Stomach (tissue), 4 donors: Measurements from ENCODE around the gene GZMH.

Experiments
- CTCF ChIP-seq, 7 experiments: fragments of 450-650 bp in 4 of 7; fragments of 200-600 bp in 3 of 7; sonication (generic) in 3 of 7; IDR thresholded peaks; one replicate each; pipeline ENCODE4 v1.5.1; 2016 to 2019; ENCODE audit warnings: antibody characterized with exemption in 7 of 7, control low read depth in 2 of 7, mild to moderate bottlenecking in 1 of 7
- EP300 ChIP-seq: sonication (generic); formaldehyde crosslinking; IDR thresholded peaks from one replicate; pipeline ENCODE4 v1.6.1; 2017; ENCODE audit warnings: antibody characterized with exemption
- POLR2A ChIP-seq, 4 donors: fragments of 450-650 bp; IDR thresholded peaks; one replicate each; pipeline ENCODE4 v1.6.1; 2016; ENCODE audit warnings: antibody characterized with exemption in 4 of 4, control low read depth in 2 of 4, mild to moderate bottlenecking in 1 of 4, moderate library complexity in 1 of 4

- TF ChIP-seq EP300 (no peak), CTCF (IDR thresholded peaks at IDR 0.05) (no peak), POLR2A (IDR thresholded peaks at IDR 0.05) (no peak)
Measured at GRCh38 chr14:24578558-24578957, 30.9 kb downstream of the GZMH start.
